Lower lobe of right lung (tissue), 2 donors: ENCODE data around the gene MACROD1. TPM values are rescaled to one million over a fixed set of nuclear protein-coding genes. Genes with fewer than 3 reads are reported as not detected.

Experiments used
- ATAC-seq, 2 donors: fragments of 200-7000 bp; cut with Tn5 transposase; one replicate each; pipeline ENCODE4 v1.9.1; 2020 to 2022; ENCODE audit warnings: mild to moderate bottlenecking in 2 of 2, moderate library complexity in 2 of 2
- DNase-seq: peaks from one replicate; pipeline ENCODE4 v3.0.0-alpha.2; 2020
- H3K27ac ChIP-seq: fragments of 200-600 bp; one replicate; pipeline ENCODE4 v1.8.0; 2022
- H3K27me3 ChIP-seq: fragments of 200-600 bp; one replicate; pipeline ENCODE4 v1.8.0; 2022; ENCODE audit warnings: low read depth
- H3K36me3 ChIP-seq: fragments of 200-600 bp; one replicate; pipeline ENCODE4 v1.8.0; 2022; ENCODE audit warnings: mild to moderate bottlenecking
- H3K4me1 ChIP-seq: fragments of 200-600 bp; one replicate; pipeline ENCODE4 v1.8.0; 2022
- H3K4me3 ChIP-seq: fragments of 200-600 bp; one replicate; pipeline ENCODE4 v1.8.0; 2022; ENCODE audit warnings: mild to moderate bottlenecking
- H3K9me3 ChIP-seq: fragments of 200-600 bp; one replicate; pipeline ENCODE4 v1.8.0; 2022
- intact Hi-C: fragments of 100-400 bp; cut with DNase I; formaldehyde crosslinking; loops from one replicate; pipeline ENCODE4 v1.11.0; 2022
- total RNA-seq: library from RNA; stranded (reverse); fragmentation: NEBNext Ultra II Directional; extraction: Animal tissue kit (Norgen Biotek cat#: 25700); gene quantifications from one replicate; pipeline ENCODE4 v1.2.1, GENCODE V29; 2021
- TF ChIP-seq, protein P1 (sequence below): fragments of 200-600 bp; IDR thresholded peaks from one replicate; pipeline ENCODE4 v1.8.0; 2022; ENCODE audit warnings: antibody characterized with exemption, mild to moderate bottlenecking
- donor health status: DM: no; HTN: yes; CAD: no; lungs with severe emphysema.

MACROD1 gene
- total RNA-seq, 1 donor from 2014 or later, result 15.0 TPM

DNA sequence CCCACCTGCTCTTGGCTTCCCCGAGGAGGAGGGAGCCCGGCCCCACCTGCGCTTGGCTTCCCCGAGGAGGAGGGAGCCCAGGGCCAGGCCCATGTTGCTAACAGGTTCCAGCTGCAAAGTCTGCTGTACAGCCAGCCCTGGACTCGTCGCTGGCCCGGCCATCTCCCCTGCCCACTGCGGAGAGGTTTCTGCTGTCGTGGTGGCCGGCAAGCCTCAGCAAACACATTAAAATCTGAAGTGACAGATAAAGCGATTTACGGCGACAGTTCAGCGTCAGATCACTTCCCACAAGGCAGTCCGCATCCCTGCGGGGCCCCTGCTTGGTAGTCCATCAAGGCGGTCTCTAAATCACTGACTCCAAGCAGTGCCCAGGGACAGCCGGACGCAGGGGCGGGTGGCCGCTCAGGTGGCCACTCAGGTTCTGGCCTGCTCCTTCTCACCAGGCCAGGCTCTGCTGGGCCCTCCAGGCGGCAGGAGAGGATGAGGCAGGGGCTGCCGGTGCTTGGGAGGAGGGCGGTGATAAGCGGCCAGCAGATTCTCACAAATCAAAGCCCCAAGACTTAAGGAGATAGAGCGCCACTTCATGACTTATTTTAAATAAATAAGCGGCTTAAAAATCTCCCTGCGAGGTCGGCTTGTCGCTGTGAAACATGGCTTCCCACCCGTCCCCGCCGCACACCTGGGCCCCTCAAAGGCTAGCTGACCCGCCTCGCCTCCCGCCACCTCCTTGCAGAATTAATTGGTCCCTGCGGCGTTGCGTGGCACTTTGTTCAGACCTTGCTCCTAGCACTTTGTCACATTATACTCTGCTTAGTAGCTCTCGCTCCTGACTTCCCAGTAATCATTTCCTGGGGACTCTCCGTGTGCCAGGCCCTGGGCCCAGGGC, 21.1 kb downstream of the MACROD1 start:
- H3K36me3 ChIP-seq, result no peaks in the 10 kb centered on the region
- H3K4me3 ChIP-seq, result no peak overlapping the region
- H3K27me3 ChIP-seq, result no peaks in the 10 kb centered on the region
- no peaks in the 10 kb centered on the region for H3K9me3 ChIP-seq
- TF ChIP-seq, protein P1, sequence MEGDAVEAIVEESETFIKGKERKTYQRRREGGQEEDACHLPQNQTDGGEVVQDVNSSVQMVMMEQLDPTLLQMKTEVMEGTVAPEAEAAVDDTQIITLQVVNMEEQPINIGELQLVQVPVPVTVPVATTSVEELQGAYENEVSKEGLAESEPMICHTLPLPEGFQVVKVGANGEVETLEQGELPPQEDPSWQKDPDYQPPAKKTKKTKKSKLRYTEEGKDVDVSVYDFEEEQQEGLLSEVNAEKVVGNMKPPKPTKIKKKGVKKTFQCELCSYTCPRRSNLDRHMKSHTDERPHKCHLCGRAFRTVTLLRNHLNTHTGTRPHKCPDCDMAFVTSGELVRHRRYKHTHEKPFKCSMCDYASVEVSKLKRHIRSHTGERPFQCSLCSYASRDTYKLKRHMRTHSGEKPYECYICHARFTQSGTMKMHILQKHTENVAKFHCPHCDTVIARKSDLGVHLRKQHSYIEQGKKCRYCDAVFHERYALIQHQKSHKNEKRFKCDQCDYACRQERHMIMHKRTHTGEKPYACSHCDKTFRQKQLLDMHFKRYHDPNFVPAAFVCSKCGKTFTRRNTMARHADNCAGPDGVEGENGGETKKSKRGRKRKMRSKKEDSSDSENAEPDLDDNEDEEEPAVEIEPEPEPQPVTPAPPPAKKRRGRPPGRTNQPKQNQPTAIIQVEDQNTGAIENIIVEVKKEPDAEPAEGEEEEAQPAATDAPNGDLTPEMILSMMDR, result no peak
- ATAC-seq, result no peak
- no peak overlapping the region for H3K27ac ChIP-seq
- intact Hi-C loops, result loop anchor here (5.0 kb wide), 1 partner anchor 143 kb away; no protein-coding TSS in a partner anchor
- H3K4me1 ChIP-seq, result peaks cover 11% of the 10 kb centered on the region
- DNase-seq, result no peak

DNA sequence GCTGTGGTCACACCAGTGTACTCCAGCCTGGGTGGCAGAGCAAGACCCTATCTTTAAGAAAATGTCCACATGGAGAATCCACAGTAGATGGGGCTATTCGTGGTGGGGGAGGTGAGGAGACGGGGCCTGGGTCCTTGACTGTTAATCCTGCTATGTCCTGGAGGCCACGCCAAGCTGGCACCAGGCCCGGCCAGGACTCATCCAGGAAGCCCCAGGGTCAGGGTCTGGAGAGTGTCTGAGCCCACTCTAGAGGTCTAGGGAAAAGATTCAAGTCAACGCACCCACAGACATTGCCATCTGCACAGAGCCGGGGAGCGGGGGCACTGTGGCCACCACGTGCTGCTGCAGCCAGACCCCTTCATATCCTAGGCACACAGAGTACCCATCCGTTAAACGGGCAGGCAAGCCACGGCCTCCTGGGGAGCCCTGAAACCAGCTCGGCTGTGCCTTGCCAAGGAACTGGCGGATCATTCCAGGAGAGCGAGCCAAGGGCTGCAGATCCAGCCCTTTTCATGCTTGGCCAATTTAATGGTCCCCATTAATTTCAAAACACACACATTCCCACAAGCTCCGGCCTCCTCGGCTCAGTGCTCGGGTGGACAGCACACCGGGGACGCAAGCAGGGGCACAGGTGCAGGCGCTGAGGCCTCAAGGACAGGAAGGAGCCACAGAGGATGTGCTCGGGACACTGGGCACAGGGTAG, 24.7 kb downstream of the MACROD1 start:
- Histone ChIP-seq H3K27ac (no peak overlapping the region), H3K4me1 (no peaks in the 10 kb centered on the region), H3K4me3 (no peak overlapping the region), H3K36me3 (no peaks in the 10 kb centered on the region), H3K27me3 (no peaks in the 10 kb centered on the region), H3K9me3 (no peaks in the 10 kb centered on the region)
- intact Hi-C loops, result no loop called here
- ATAC-seq (no peak), DNase-seq (no peak)
- TF ChIP-seq, protein P1, result no peak

DNA sequence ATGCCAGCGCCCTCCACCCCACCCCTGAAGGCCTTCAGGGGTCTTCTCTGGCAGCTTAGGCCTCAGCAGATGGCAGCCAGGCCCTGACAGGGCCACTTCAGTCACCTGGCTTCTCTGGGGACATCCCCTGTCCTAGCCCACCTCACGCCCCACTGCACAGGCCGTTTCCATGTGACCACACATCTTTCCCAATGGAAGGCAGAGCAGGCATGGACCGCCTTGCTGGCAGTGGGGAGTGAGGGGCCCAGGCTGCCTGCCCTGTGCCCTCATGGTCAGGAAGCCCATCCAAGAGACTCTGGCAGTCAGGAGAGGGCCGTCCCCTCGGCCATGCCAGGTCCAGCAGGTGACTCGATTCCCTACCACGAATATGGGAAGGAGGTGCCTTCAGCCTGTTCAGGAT, 25.8 kb downstream of the MACROD1 start:
- Histone ChIP-seq H3K27ac (no peak overlapping the region), H3K4me1 (no peaks in the 10 kb centered on the region), H3K27me3 (no peaks in the 10 kb centered on the region), H3K9me3 (no peaks in the 10 kb centered on the region), H3K4me3 (no peak overlapping the region), H3K36me3 (no peaks in the 10 kb centered on the region)
- intact Hi-C loops, result no loop called here
- DNase-seq (no peak), ATAC-seq (no peak)
- TF ChIP-seq, protein P1, result no peak

DNA sequence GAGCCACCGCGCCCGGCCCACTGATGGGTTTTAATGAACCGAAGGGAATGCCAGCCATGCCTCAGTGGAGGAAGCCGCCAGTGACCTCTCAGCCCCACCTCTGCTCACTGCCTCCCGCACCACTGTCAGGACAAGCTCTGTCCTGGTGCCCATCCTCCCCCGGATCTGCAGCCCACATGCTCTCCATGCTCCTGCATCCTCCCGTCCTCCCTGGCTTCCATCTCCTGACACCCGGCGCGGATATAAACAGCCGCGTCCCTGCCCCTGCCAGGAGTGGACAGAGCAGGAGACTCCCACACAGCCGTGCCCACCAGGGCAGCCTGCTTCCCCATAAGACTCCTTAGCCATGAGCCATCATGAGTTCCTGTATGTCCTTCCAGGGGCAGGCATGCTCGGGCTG, 26.9 kb downstream of the MACROD1 start:
- H3K36me3 ChIP-seq, result no peaks in the 10 kb centered on the region
- no peaks in the 10 kb centered on the region for H3K9me3 ChIP-seq
- TF ChIP-seq, protein P1, result no peak
- ATAC-seq (no peak), DNase-seq (no peak)
- intact Hi-C loops, result no loop called here
- H3K27me3 ChIP-seq, result no peaks in the 10 kb centered on the region
- no peaks in the 10 kb centered on the region for H3K4me1 ChIP-seq
- no peak overlapping the region for H3K27ac ChIP-seq
- H3K4me3 ChIP-seq, result no peak overlapping the region

DNA sequence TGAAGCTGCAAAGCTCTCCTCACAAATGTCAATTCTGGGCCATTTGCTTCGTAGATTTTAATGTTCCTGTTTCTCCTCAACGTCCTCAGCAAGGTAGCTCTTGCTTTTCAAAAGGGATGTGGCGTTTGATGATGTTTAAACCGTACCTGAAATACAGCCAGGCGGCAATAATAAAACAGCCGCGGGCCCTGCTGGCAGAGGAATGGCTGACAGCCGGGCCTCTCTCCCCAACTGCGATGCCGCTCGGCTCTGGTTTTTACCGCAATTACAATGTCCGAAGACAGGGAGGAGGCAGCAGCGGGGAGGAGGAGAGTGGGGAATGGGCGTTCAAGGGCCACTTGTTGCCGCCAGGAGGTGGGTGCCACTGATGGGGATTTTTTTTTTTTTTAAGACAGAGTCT, 27.5 kb downstream of the MACROD1 start:
- no peak overlapping the region for H3K27ac ChIP-seq
- ATAC-seq (no peak), DNase-seq (no peak)
- H3K4me3 ChIP-seq, result no peak overlapping the region
- H3K9me3 ChIP-seq, result no peaks in the 10 kb centered on the region
- H3K4me1 ChIP-seq, result no peaks in the 10 kb centered on the region
- intact Hi-C loops, result no loop called here
- TF ChIP-seq, protein P1, result no peak
- H3K27me3 ChIP-seq, result no peaks in the 10 kb centered on the region
- no peaks in the 10 kb centered on the region for H3K36me3 ChIP-seq
